Gastroesophageal sphincter (tissue), 4 donors: ENCODE data around the gene KRTAP2-2. TPM values are rescaled to one million over a fixed set of nuclear protein-coding genes. Genes with fewer than 3 reads are reported as not detected.
"Not testable (repeated sequence)": the region's sequence is repeated elsewhere in the genome, so short reads cannot be mapped to it uniquely, and the experiment has no call there.

ENCODE experiments used
- ATAC-seq: fragments of 150-250 bp; one replicate; pipeline ENCODE4 v1.9.1; 2016; ENCODE audit warnings: mild to moderate bottlenecking, moderate library complexity
- H3K27ac ChIP-seq, 4 donors: fragments of 200-600 bp; sonication (generic) in 3 of 4; 1 replicate in 3 of 4; 2 replicates in 1 of 4; pipeline ENCODE4 v1.5.1; 2016 to 2019
- H3K27me3 ChIP-seq: fragments of 200-600 bp; sonication (generic); one replicate; pipeline ENCODE4 v1.5.1; 2019
- H3K36me3 ChIP-seq, 2 donors: fragments of 200-600 bp; sonication (generic); one replicate each; pipeline ENCODE4 v1.5.1; 2019; ENCODE audit warnings: control low read depth in 1 of 2
- H3K4me1 ChIP-seq, 3 donors: fragments of 200-600 bp; sonication (generic); 1 replicate in 2 of 3; 2 replicates in 1 of 3; pipeline ENCODE4 v1.5.1; 2016 to 2019; ENCODE audit warnings: control low read depth in 2 of 3
- H3K4me3 ChIP-seq, 2 donors: fragments of 200-600 bp; sonication (generic); one replicate each; pipeline ENCODE4 v1.5.1; 2019; ENCODE audit warnings: mild to moderate bottlenecking in 1 of 2, moderate library complexity in 1 of 2
- H3K9me3 ChIP-seq, 3 donors: fragments of 200-600 bp; sonication (generic); one replicate each; pipeline ENCODE4 v1.5.1; 2017 to 2019; ENCODE audit warnings: control low read depth in 2 of 3
- EP300 ChIP-seq: sonication (generic); formaldehyde crosslinking; IDR thresholded peaks from one replicate; pipeline ENCODE4 v1.6.1; 2017; ENCODE audit warnings: antibody characterized with exemption, mild to moderate bottlenecking
- POLR2A ChIP-seq, 2 donors: fragments of 450-650 bp; IDR thresholded peaks; one replicate each; pipeline ENCODE4 v1.6.1; 2017; ENCODE audit warnings: antibody characterized with exemption in 2 of 2, mild to moderate bottlenecking in 2 of 2, moderate library complexity in 1 of 2
- POLR2AphosphoS5 ChIP-seq: sonication (generic); formaldehyde crosslinking; IDR thresholded peaks from one replicate; pipeline ENCODE4 v1.6.1; 2017; ENCODE audit warnings: antibody characterized with exemption
- WGBS, 2 donors: methylation state at CpG; one replicate each; pipeline ENCODE4 v1.1.5; 2018; ENCODE audit warnings: low coverage in 1 of 2; 5-methylcytosine and 5-hydroxymethylcytosine counted together
- total RNA-seq, 4 donors: library from RNA; depleted of rRNA; stranded (reverse); fragments of >200 nt; gene quantifications; one replicate each; pipeline ENCODE4 v1.1.0, GENCODE V29; 2016
- TF ChIP-seq, protein P1 (sequence below), 4 experiments: fragments of 200-600 bp in 2 of 4; fragments of 450-650 bp in 2 of 4; sonication (generic) in 1 of 4; IDR thresholded peaks; one replicate each; pipeline ENCODE4 v1.5.1; 2017 to 2019; ENCODE audit warnings: antibody characterized with exemption in 4 of 4, mild to moderate bottlenecking in 2 of 4, moderate library complexity in 2 of 4

The KRTAP2-2 gene
- total RNA-seq, 4 donors from 2014 or later: not detected

DNA sequence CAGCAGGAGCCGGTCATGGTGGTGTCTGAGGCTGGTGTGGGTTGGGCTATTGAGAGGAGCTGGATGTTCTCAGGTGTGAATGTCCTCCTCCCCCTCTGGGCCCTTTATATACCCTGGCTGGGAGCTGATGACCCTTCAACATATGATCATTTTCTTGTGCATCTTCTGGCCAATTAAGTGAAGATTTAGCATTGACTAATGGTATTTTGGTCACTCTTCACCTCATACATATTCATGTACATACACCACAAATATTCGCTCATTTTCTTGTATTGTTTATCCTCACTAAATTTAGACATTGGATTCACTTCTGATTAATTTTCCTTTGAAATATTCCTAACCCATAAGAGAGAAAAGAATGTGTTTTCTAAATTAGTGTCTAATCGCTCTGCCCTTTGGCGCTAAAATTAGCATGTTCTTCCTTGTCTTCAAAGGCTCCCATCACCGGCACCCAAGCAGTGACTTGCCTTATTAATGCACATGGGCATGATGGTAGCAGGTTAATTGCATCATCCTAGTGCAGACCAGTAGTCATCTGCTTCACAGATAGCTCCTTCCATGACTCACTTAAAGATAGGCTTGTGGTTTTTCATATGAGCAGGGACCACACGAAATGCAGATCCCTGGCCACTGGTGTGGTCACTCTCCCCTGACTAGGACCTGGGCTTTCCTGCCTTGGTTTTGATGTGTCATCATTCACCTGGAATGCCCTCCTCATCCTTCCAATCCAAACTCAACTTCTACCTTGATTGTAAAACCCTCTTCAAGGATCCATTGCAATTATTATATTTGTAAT is 11.0 kb upstream of the KRTAP2-2 start, which contains the start of gene KRTAP2-4:
KRTAP2-4 (minus strand) TSS at position 51 of the 796 bp plus-strand sequence; CDS start at position 17, 34 bp downstream.
- H3K4me3 ChIP-seq: no peak within 1 kb of the TSS
- WGBS, 2 donors: 86% methylated on average over 4 to 5 of the region's 6 CpGs
- no peak for ATAC-seq
- H3K9me3 ChIP-seq: no peaks in the 10 kb centered on the region
- no peak within 1 kb of the TSS for H3K27ac ChIP-seq
- H3K4me1 ChIP-seq: no peaks in the 10 kb centered on the region
- H3K27me3 ChIP-seq: peaks cover 4% of the 10 kb centered on the region
- H3K36me3 ChIP-seq: no peaks in the 10 kb centered on the region
- TF ChIP-seq POLR2A (IDR thresholded peaks at IDR 0.05): no peak
- TF ChIP-seq POLR2AphosphoS5: no peak
- TF ChIP-seq, protein P1, sequence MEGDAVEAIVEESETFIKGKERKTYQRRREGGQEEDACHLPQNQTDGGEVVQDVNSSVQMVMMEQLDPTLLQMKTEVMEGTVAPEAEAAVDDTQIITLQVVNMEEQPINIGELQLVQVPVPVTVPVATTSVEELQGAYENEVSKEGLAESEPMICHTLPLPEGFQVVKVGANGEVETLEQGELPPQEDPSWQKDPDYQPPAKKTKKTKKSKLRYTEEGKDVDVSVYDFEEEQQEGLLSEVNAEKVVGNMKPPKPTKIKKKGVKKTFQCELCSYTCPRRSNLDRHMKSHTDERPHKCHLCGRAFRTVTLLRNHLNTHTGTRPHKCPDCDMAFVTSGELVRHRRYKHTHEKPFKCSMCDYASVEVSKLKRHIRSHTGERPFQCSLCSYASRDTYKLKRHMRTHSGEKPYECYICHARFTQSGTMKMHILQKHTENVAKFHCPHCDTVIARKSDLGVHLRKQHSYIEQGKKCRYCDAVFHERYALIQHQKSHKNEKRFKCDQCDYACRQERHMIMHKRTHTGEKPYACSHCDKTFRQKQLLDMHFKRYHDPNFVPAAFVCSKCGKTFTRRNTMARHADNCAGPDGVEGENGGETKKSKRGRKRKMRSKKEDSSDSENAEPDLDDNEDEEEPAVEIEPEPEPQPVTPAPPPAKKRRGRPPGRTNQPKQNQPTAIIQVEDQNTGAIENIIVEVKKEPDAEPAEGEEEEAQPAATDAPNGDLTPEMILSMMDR (IDR thresholded peaks at IDR 0.05): no peak
- TF ChIP-seq EP300: no peak

DNA sequence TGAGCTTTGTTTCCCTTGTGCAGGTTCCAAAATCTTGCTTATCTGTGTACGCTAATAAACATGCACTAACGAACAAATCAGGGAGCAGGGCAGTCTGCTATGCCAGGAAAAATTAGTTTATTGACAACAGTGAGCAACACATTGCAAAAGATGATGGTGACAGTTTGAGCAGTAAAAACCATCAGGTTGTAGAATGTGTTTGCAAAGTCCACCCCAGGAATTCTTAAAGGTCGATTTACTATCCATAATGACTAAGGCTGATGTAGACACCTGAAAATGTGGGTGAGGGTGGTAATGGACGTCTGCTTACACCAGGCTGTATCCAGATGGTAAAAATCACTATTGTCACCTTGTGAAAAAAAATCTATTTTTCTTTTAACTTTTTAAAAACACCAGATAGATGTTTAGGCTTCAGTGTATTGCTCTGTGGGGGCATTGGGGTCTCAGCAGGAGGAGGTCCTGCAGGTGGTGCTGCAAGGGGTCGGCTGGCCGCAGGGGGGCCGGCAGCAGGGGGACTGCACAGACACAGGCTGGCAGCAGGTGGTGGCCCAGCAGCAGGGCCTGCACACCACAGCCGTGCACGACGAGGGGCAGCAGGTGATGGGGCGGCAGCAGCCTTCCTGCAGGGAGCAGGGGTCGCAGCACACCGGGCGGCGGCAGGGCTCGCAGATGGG is 10.1 kb upstream of the KRTAP2-2 start:
- H3K4me3 ChIP-seq, H3K9me3 ChIP-seq, H3K4me1 ChIP-seq, H3K36me3 ChIP-seq, ATAC-seq, H3K27ac ChIP-seq, H3K27me3 ChIP-seq: not testable (repeated sequence)
- WGBS, 2 donors: 61 to 78% methylated on average over 4 of the region's 16 CpGs

DNA sequence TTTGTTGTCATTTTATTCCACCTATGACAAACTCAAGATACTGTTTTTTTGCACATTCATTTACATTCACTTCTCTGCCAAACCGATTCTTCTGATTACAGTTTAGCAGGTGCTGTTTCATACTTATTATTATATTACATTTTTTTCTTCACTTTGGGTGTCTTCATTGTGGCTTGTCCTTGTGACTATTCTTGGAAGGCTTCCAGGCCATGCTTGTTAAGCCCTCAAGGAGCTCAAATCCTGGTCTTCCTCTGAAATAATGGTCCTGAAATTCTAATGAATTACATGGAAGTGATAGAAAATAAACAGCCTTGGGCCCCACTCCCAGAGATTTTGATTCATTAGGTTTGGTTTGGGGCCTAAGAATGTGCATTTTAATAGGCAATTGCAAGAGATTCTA is 9.3 kb upstream of the KRTAP2-2 start:
- no peaks in the 10 kb centered on the region for H3K36me3 ChIP-seq
- no peak for ATAC-seq
- H3K4me3 ChIP-seq: no peak overlapping the region
- no peaks in the 10 kb centered on the region for H3K9me3 ChIP-seq
- WGBS, 2 donors: 76% methylated on average over 1 of the region's 1 CpG; no CpG with 5 or more reads in 1 of the 2 donors
- TF ChIP-seq, protein P1 (IDR thresholded peaks at IDR 0.05): no peak
- no peak for TF ChIP-seq POLR2A (IDR thresholded peaks at IDR 0.05)
- TF ChIP-seq EP300: no peak
- no peak for TF ChIP-seq POLR2AphosphoS5
- peaks cover 14% of the 10 kb centered on the region for H3K27me3 ChIP-seq
- H3K27ac ChIP-seq: no peak overlapping the region
- H3K4me1 ChIP-seq: no peaks in the 10 kb centered on the region

DNA sequence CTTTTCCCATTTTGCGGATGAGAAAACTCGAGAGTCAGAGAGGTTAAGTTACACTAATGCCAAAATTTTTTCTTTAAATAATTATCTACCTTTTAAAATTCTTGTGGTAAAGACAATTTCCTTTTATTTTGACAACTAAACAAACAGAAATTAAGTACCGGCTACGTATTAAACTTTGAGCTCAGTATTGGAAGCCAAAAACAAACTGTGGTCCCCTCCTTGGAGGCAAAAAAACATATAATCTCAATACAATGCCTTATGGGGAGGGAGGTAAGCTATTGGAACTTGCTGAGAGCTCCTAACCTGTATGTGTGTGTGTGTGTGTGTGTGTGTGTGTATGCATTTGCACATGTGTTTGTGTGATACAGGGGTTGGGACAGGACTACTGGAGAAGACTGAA is 8.4 kb upstream of the KRTAP2-2 start:
- no peak overlapping the region for H3K27ac ChIP-seq
- no peak for ATAC-seq
- H3K4me1 ChIP-seq: no peaks in the 10 kb centered on the region
- no peaks in the 10 kb centered on the region for H3K36me3 ChIP-seq
- no peaks in the 10 kb centered on the region for H3K9me3 ChIP-seq
- H3K27me3 ChIP-seq: peaks cover 20% of the 10 kb centered on the region
- TF ChIP-seq, protein P1 (IDR thresholded peaks at IDR 0.05): no peak
- no peak for TF ChIP-seq EP300
- no peak for TF ChIP-seq POLR2A (IDR thresholded peaks at IDR 0.05)
- no peak overlapping the region for H3K4me3 ChIP-seq
- 81 to 90% methylated on average over 4 of the region's 4 CpGs for WGBS, 2 donors

DNA sequence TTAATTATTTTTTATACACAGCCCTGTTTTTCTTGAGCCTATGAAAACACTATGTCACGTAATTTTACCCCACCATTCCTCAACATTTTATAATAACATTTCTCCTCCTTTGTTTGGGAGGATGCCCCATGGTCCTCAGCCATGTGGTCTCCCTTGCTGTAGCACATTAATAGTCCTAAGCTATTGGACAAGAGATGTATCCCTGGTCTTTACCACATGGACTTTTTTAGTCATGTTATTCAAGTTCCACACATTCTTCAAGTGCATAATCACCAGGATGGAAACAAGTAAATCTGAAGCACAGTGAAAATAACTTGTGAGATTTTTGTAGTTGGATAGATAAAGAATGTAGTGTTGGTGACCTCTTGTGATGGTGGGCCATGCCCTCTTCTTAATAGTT is 6.9 kb upstream of the KRTAP2-2 start:
- TF ChIP-seq POLR2AphosphoS5 (no peak), POLR2A (IDR thresholded peaks at IDR 0.05) (no peak), EP300 (no peak)
- TF ChIP-seq, protein P1 (IDR thresholded peaks at IDR 0.05): no peak
- 42 to 43% methylated on average over 1 of the region's 1 CpG for WGBS, 2 donors
- no peak for ATAC-seq

More for the DNA sequence above, 6.9 kb upstream of the KRTAP2-2 start:
- Histone ChIP-seq H3K27me3 (peaks cover 34% of the 10 kb centered on the region), H3K4me1 (no peaks in the 10 kb centered on the region), H3K9me3 (peaks cover 0 to 7% (median 0%) of the 10 kb centered on the region in 3 donors), H3K36me3 (no peaks in the 10 kb centered on the region), H3K27ac (no peak overlapping the region), H3K4me3 (no peak overlapping the region)
